GM12878 (cell line): ENCODE measurements around the gene RMI2. TPM values are rescaled to one million over a fixed set of nuclear protein-coding genes. Genes with fewer than 3 reads are reported as not detected.

Experiments
- ASH2L ChIP-seq: fragments of 300-600, 200-600 bp; sonication (generic); IDR thresholded peaks from 2 replicates; pipeline ENCODE4 v1.6.1; 2017; ENCODE audit warnings: low read depth, mild to moderate bottlenecking, borderline replicate concordance
- CBX3 ChIP-seq: fragments of 200-600 bp; sonication (generic); IDR thresholded peaks from 2 replicates; pipeline ENCODE4 v1.6.1; 2016; ENCODE audit warnings: low read depth, borderline replicate concordance
- CREM ChIP-seq: IDR thresholded peaks from 2 replicates; pipeline ENCODE4 v1.6.1; 2014; ENCODE audit warnings: antibody characterized with exemption, low read depth
- EP300 ChIP-seq, 2 experiments: fragments of 150-350 bp in 1 of 2; IDR thresholded peaks; 2 replicates each; pipeline ENCODE4 v1.6.1; 2011 to 2012; ENCODE audit warnings: low read depth in 2 of 2, low read length in 2 of 2, borderline replicate concordance in 1 of 2, improper control_type of control experiment in 1 of 2, inconsistent platforms in 1 of 2; ENCODE audit not compliant: control insufficient read depth in 1 of 2
- FOXK2 ChIP-seq: fragments of 450-650 bp; IDR thresholded peaks from 2 replicates; pipeline ENCODE4 v1.6.1; 2017; ENCODE audit warnings: mild to moderate bottlenecking, moderate library complexity
- HCFC1 ChIP-seq: fragments of 150-350 bp; IDR thresholded peaks from 2 replicates; pipeline ENCODE4 v1.6.1; 2014; ENCODE audit warnings: low read length
- JUND ChIP-seq: IDR thresholded peaks from 2 replicates; pipeline ENCODE4 v1.6.1; 2012; ENCODE audit warnings: low read depth, mild to moderate bottlenecking, low read length, improper control_type of control experiment, moderate library complexity
- KLF5 ChIP-seq: fragments of 450-650 bp; IDR thresholded peaks from 2 replicates; pipeline ENCODE4 v1.6.1; 2014; ENCODE audit warnings: mild to moderate bottlenecking; ENCODE audit not compliant: partially characterized antibody
- NFXL1 ChIP-seq: fragments of 450-650 bp; IDR thresholded peaks from 2 replicates; pipeline ENCODE4 v1.6.1; 2017; ENCODE audit warnings: antibody characterized with exemption, mild to moderate bottlenecking, borderline replicate concordance
- NR2C2 ChIP-seq: IDR thresholded peaks from 2 replicates; pipeline ENCODE4 v1.6.1; 2011; ENCODE audit warnings: borderline replicate concordance, low read depth; ENCODE audit not compliant: control insufficient read depth, insufficient read length
- RAD21 ChIP-seq: IDR thresholded peaks from 2 replicates; pipeline ENCODE4 v1.6.1; 2011; ENCODE audit warnings: mild to moderate bottlenecking, low read depth, low read length, moderate library complexity; ENCODE audit not compliant: insufficient read depth
- SP1 ChIP-seq: IDR thresholded peaks from one replicate; pipeline ENCODE4 v1.6.1; 2011; ENCODE audit warnings: low read depth, low read length
- TCF3 ChIP-seq: IDR thresholded peaks from 2 replicates; pipeline ENCODE4 v1.6.1; 2012; ENCODE audit warnings: low read depth, mild to moderate bottlenecking, low read length, borderline replicate concordance; ENCODE audit not compliant: insufficient read depth
- ZNF207 ChIP-seq: fragments of 450-650 bp; IDR thresholded peaks from 2 replicates; pipeline ENCODE4 v1.6.1; 2014; ENCODE audit warnings: antibody characterized with exemption, mild to moderate bottlenecking, borderline replicate concordance
- ZNF217 ChIP-seq: fragments of 450-650 bp; IDR thresholded peaks from 2 replicates; pipeline ENCODE4 v1.6.1; 2017; ENCODE audit warnings: antibody characterized with exemption, mild to moderate bottlenecking
- polyA plus RNA-seq, 11 experiments: library from polyadenylated mRNA; depleted of rRNA in 4 of 11; unstranded in 6 of 11; stranded (reverse) in 5 of 11; fragments of >200 nt; fragmentation: Nextera tagmentation in 4 of 11; fragmentation: Illumina TruSeq in 1 of 11; extraction: Ambion mirVana in 4 of 11; extraction: Trizol in 1 of 11; gene quantifications; 1 replicate in 1 of 11; 2 replicates in 10 of 11; pipeline versions ENCODE4 v1.2.1 to v1.2.3, GENCODE V29; 2011 to 2016; ENCODE audit warnings: inconsistent platforms in 2 of 11, missing spikeins in 2 of 11, low read depth in 1 of 11
- total RNA-seq, 4 experiments: library from RNA; depleted of rRNA in 3 of 4; stranded (reverse); fragments of >200 nt in 3 of 4; fragmentation: Illumina TruSeq in 1 of 4; extraction: Trizol in 1 of 4; gene quantifications; 2 replicates each; pipeline versions ENCODE4 v1.2.1 to v1.2.3, GENCODE V29; 2013 to 2021
- TF ChIP-seq, protein P1 (sequence below): IDR thresholded peaks from 2 replicates; pipeline ENCODE4 v1.6.1; 2011; ENCODE audit warnings: low read depth, low read length, improper control_type of control experiment, borderline replicate concordance
- TF ChIP-seq, protein P2 (sequence below): IDR thresholded peaks from 2 replicates; pipeline ENCODE4 v1.6.1; 2011; ENCODE audit warnings: mild to moderate bottlenecking, low read depth, low read length, moderate library complexity; ENCODE audit not compliant: insufficient replicate concordance
- TF ChIP-seq, protein P3 (sequence below): fragments of 450-650 bp; IDR thresholded peaks from 2 replicates; pipeline ENCODE4 v1.6.1; 2018; ENCODE audit warnings: mild to moderate bottlenecking, low read depth, moderate library complexity; ENCODE audit not compliant: partially characterized antibody
- TF ChIP-seq, protein P4 (sequence below): IDR thresholded peaks from 2 replicates; pipeline ENCODE4 v1.6.1; 2012; ENCODE audit warnings: low read depth, low read length, improper control_type of control experiment
- TF ChIP-seq, protein P5 (sequence below): fragments of 450-650 bp; IDR thresholded peaks from 2 replicates; pipeline ENCODE4 v1.6.1; 2017; ENCODE audit warnings: mild to moderate bottlenecking, low read depth, inconsistent platforms; ENCODE audit not compliant: poor library complexity, severe bottlenecking

The RMI2 gene
- total and polyA plus RNA-seq, 10 of the 15 experiments (the other 5 are each of a cell fraction or from before 2014, with no cell fraction given) = 9.6 to 68.8 (median 32.1) TPM

DNA sequence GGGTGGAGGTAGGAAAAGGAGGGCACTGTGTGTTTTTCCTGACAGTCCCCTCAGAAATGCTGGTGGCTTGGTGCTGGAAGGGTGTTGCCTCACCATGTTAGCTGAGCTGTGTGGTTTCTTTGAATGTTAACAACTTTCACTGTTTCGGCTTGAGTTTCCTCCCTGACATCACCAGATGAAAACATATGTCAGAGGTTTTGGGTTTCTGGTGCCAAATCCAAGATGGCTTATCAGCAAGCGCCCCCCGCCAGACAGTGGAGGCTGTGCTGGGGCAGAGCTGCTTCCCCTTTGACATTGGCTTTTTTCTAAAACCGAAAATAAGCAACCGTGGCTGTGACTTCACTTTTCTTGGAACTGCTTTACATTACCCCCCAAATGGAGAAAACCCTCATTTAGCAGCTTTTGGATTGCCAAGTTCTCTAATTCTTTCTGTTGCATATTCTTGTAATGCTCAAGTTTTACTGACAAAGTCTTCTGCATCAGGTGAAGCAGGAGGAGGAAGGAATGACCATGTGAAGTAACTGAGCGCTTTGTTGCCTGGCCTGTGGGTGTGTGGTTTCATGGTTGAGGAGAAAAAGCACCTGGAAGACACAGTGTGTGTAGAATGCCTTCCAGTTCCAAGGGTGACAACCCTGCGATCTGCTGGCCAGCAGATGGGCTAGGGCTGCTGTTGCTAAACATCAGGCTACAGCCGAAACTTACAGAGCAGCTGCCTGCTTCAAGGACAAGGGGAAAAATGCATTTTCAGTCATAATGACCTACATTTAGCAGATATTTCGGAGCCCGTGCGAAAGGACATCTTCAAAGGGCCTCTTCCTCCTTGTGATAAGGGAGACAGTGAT lies 9.7 kb downstream of the RMI2 start (continued):
- TF ChIP-seq SP1 (peak; percentile 10), HCFC1 (no peak), JUND (peak; percentile 55; the same call in 1 of the 2 replicates), ZNF207 (no peak), NR2C2 (no peak), CBX3 (no peak), NFXL1 (no peak), RAD21 (peak; percentile 51; the same call in 1 of the 2 replicates), ASH2L (no peak), FOXK2 (0 out of 2 replicates have a peak, but pooled peaks have one; percentile 32), ZNF217 (no peak), KLF5 (no peak), CREM (peak; percentile 72), TCF3 (peak; percentile 79; the same call in 1 of the 2 replicates), EP300 (IDR thresholded peaks at IDR 0.05; ENCODE audit: borderline replicate concordance in 1 of 2, control insufficient read depth in 1 of 2, low read depth in 2 of 2, low read length in 2 of 2) (peak; percentile 42 to 51; a peak in 3 of 4 replicates)
- TF ChIP-seq, protein P1, sequence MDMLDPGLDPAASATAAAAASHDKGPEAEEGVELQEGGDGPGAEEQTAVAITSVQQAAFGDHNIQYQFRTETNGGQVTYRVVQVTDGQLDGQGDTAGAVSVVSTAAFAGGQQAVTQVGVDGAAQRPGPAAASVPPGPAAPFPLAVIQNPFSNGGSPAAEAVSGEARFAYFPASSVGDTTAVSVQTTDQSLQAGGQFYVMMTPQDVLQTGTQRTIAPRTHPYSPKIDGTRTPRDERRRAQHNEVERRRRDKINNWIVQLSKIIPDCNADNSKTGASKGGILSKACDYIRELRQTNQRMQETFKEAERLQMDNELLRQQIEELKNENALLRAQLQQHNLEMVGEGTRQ = no peak
- TF ChIP-seq, protein P2, sequence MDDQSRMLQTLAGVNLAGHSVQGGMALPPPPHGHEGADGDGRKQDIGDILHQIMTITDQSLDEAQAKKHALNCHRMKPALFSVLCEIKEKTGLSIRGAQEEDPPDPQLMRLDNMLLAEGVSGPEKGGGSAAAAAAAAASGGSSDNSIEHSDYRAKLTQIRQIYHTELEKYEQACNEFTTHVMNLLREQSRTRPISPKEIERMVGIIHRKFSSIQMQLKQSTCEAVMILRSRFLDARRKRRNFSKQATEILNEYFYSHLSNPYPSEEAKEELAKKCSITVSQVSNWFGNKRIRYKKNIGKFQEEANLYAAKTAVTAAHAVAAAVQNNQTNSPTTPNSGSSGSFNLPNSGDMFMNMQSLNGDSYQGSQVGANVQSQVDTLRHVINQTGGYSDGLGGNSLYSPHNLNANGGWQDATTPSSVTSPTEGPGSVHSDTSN = no peak
- TF ChIP-seq, protein P3, sequence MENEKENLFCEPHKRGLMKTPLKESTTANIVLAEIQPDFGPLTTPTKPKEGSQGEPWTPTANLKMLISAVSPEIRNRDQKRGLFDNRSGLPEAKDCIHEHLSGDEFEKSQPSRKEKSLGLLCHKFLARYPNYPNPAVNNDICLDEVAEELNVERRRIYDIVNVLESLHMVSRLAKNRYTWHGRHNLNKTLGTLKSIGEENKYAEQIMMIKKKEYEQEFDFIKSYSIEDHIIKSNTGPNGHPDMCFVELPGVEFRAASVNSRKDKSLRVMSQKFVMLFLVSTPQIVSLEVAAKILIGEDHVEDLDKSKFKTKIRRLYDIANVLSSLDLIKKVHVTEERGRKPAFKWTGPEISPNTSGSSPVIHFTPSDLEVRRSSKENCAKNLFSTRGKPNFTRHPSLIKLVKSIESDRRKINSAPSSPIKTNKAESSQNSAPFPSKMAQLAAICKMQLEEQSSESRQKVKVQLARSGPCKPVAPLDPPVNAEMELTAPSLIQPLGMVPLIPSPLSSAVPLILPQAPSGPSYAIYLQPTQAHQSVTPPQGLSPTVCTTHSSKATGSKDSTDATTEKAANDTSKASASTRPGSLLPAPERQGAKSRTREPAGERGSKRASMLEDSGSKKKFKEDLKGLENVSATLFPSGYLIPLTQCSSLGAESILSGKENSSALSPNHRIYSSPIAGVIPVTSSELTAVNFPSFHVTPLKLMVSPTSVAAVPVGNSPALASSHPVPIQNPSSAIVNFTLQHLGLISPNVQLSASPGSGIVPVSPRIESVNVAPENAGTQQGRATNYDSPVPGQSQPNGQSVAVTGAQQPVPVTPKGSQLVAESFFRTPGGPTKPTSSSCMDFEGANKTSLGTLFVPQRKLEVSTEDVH = no peak
- TF ChIP-seq, protein P4, sequence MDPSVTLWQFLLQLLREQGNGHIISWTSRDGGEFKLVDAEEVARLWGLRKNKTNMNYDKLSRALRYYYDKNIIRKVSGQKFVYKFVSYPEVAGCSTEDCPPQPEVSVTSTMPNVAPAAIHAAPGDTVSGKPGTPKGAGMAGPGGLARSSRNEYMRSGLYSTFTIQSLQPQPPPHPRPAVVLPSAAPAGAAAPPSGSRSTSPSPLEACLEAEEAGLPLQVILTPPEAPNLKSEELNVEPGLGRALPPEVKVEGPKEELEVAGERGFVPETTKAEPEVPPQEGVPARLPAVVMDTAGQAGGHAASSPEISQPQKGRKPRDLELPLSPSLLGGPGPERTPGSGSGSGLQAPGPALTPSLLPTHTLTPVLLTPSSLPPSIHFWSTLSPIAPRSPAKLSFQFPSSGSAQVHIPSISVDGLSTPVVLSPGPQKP = peak; percentile 49; the same call in 1 of the 2 replicates
- TF ChIP-seq, protein P5, sequence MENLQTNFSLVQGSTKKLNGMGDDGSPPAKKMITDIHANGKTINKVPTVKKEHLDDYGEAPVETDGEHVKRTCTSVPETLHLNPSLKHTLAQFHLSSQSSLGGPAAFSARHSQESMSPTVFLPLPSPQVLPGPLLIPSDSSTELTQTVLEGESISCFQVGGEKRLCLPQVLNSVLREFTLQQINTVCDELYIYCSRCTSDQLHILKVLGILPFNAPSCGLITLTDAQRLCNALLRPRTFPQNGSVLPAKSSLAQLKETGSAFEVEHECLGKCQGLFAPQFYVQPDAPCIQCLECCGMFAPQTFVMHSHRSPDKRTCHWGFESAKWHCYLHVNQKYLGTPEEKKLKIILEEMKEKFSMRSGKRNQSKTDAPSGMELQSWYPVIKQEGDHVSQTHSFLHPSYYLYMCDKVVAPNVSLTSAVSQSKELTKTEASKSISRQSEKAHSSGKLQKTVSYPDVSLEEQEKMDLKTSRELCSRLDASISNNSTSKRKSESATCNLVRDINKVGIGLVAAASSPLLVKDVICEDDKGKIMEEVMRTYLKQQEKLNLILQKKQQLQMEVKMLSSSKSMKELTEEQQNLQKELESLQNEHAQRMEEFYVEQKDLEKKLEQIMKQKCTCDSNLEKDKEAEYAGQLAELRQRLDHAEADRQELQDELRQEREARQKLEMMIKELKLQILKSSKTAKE = peak; percentile 91
